ENCODE results near the gene ABCD4.

The ABCD4 gene

DNA sequence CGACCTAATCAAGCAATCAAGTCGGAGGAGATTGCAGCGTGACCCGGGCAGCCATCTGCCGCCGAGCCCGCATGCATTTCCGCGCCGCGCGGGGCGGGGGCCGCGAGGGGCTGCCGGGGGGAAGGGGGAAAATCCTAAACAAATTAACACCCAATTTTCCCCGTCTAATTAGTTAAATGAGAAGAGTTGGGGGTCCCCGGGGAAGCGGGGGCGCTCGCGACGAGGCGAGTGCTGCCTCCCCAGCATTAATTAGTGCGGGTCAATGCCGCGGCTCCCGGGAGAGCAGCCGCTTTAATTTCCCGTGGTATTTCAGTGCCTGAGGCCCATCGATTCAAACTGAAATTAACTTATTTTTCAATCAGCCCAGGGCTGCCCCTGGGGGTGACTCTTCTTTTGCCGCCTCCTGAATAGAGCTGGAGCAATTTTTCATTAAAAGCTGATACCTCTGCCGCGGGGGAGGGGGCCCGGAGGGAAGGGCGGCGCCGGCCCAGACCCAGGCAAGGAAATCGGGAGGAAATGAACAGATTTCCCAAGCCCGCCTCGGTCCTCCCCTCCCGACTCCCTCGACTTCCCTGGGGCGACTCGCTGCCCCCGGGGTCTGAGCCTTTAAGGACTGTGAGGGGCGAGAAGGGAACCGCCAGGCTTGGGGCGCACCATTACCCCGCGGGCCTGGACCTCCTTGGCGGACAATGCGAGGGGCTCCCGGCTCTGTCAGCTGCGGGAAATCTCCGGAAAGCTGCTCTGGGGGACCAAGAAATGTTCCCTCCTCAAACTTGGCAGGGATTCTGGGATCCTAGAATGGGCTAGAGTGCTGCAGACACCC is 44.6 kb downstream of the ABCD4 start:
- DNase-seq: no peak

DNA sequence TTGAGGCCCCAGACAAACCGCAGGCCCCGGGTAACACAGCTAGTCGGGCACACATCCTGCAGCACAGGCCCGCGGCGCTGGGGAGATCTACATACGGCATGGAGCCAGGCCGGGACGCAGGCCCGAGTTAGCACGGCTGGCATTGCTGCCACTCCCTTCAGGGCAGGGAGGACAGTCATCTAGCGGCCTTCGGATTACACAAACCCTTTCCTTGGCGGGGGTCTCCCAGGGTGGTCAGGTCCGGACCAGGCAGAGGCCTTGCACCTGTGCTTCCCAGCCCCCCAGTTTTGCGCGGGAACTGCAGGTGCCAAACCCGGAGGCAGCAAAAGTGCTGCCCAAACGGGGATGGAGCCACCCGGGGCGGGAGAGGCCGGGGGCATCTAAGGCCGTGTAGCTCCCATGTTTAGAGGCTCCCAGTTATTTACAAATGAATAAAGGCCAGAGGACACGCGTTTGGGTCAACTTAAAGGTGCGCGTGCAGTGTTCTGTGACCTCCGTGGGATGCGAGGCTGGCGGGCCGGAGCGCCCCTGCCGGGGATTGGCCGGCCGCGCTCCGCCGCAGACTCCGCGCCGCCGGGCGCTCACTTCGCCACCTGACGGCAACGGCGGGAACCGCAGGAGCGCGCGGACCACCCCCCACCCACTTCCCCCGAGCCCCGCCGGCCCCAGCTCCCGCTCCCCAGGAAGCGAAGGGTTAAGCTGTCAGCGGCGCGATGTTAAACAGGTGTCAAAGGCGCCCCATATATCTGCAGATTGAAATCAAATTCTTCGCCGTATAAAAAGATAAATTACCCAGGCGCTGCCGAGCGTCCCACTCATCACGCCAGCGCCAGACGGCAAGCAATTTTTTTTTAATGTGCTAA is 45.4 kb downstream of the ABCD4 start:
- peak; percentile 57 for DNase-seq

DNA sequence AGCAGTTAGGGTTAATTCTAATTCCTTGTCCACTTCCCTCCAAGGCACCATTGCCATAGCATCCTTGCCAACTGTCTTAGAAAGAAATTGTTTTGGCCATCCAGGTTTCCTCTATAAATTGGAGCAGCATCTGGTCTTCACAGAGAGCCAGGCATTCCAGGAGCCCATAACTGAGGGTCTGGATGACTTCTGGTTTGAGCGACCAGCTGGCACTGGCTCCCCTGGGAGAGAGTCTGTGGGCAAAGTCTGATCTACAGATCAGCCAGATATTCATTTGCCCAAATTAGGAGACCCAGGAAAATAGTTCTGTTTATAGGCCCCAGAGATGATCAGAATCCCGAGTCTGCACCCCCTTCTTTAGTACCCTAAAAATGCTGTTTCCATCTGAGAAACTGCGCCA is 47.5 kb downstream of the ABCD4 start:
- DNase-seq: no peak

DNA sequence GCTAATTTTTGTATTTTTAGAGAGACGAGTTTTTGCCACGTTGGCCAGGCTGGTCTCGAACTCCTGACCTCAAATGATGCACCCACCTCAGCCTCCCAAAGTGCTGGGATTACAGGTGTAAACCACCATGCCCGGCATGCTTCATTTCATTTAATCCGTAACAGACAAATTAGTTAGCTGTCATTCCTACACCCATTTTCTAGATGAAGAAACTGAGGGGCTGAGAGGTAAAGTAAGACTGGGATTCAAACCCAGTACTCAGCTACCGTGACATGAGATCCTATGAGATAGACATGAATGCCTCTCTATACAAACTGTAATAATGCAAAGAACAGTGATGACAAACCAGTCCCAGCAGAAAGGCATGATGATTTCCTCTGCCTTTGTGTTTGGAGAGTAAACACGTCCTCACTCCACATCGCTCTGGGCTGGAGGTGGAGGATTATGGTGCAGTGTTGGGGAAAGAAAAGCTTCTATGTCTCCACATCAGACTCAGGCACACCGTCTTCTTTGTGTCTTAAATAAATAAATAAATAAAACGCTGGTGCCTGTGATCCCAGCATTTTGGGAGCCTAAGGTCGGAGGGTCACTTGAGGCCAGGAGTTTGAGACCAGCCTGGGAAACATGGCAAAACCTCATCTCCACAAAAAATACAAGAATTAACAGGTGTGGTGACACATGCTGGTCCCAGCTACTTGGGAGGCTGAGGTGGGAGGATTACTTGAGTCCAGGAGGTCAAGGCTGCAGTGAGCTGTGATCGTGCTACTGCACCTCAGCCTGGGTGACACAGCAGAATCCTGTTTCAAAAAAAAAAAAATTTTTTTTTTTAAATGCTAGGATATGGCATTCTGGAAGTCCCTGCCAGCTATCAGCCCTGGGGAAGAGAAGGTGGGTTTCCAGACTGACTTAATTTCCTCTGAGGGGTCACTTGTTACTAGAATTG is 53.0 kb downstream of the ABCD4 start:
- DNase-seq: no peak

DNA sequence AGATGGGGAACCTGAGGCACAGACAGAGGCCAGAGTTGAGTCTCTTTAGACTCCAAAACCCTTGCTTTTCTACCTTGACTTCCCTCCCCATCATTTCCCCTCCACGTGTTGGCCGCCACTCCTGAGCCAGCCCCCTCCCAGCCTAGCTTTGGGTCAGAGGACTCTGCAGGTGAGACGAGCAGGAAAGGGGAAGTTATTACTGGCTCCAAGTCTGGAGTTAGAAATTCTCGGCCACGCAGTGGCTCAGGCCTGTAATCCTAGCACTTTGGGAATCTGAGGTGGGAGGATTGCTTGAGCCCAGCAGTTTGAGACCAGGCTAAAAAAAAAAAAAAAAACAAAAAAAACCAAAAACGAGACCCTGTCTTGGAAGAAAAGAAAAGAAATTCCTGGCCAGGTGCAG is 54.7 kb downstream of the ABCD4 start:
- no peak for DNase-seq

DNA sequence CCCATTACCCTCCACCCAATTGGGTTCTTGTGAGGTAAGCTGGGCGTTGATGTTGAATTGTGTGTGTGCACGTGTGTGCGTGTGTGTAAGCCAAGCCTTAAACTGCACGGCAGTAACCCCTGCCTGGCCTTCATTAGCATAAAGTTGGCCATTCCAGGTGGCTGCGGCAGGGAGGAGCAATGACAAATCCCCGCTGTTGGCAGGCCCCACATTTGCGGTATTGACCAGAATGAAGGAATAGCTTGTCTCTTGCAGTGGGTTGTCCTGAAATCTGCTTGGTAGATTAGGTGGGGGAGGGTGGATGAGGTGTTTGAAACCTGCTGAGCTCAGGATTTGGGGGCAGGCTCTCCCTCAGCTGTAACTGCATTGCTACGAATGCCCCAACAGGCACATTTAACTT is 56.2 kb downstream of the ABCD4 start:
- DNase-seq: no peak

DNA sequence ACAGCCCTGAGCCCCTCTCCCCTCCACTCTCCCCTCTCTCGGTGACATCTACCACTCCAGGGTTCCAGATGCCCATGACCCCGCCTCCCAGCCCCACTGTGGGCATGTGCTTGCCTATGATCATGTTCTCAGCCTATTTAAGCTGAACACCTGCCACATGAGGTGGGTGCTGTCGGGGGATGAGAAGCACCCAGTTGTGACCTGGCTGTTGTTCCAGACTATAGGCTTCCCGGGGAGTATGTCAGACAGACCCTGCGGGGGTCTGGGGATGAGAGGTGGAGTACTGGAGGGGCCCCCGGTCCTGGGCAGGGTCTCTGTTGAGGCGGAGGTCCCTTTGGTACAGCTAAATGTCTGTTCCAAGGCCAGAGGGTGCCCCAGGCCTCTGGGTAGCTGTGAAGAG is 57.4 kb downstream of the ABCD4 start:
- DNase-seq: no peak

DNA sequence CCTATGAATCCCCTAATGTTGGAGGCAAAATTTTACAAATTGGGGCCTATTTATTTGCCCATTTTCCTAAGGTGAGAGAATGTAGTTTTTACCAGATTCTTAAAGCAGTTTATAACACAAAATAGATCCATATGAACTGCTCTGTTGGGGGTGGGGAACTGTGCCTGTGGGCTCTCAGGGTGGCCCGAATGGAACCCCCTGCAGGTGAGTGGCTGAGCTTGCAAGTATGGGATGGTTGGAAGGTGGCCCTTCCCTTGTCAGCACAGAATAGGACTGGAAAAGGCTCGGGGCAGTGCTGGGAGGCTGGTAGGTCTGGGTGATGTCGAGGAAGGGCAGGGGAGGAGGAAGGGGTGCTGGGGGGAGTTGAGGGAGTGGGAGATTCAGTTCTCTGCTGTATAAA is 58.6 kb downstream of the ABCD4 start:
- DNase-seq: no peak

DNA sequence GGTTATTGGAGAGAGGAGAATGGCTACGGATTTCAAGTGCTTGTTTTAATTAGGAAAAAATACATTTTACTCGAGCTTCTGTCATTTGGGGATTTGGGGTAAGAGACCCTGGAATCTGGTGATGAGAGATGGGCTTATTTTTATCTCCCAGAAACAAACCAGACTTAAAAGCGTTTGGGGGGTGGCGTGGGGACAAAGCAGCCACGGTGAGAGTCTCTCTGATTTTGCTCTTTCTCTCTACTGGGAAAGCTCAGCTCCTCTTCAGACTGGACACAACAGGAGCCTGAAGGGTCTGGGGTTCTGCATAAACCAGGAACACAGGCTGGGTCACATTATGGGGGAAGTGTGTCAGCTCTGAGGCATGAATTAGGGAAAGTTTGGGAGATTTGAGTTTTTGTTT is 59.7 kb downstream of the ABCD4 start:
- no peak for DNase-seq

DNA sequence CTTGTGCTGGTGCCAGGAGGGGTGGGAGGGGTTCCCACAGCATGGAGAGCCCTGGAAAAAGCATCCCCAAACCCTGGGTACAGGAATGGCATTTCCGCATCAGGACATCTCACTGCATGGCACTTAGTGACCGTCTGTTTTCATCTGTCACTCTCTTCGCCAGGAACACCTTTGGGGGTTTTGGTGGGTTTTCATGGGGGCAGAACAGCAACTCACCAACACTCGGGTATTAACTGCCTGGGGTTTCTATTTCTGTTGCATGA is 60.0 kb downstream of the ABCD4 start:
- DNase-seq: no peak

DNA sequence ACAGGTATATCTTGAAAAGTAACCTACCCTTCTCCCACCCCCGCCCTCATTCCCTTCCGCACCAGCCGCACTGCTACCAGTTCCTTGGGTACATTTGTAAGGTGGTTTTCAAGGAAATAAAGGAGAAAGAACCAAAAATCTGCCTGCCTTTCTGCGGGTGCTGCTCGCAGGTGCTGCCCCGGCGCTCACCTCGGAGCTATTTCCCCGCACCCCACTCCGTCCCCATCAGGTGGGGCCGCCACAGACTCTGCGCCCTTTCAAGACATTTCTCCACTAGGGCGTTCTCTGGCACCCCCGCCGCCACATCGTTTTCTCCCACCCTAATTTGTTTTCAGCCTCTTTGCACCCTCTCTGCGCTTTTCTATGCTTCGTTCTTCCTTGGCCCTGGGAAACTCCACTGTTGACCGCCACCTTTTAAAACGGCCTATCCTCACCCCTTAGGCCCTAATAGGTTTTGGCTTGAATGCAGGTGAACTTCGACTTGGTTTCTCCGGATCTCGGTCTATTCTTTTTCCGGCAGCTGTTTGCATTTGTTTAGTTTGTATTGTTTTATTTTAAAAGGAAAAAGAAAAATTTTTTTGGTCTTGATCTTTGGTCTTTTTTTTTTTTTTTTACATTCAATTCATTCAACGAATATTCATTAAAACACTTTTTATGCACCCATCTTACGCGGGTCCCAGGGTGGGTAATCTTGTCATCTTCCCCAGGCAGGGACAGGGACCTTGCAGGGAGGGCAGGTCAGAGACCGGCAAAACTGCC is 60.5 kb downstream of the ABCD4 start:
- DNase-seq: no peak

DNA sequence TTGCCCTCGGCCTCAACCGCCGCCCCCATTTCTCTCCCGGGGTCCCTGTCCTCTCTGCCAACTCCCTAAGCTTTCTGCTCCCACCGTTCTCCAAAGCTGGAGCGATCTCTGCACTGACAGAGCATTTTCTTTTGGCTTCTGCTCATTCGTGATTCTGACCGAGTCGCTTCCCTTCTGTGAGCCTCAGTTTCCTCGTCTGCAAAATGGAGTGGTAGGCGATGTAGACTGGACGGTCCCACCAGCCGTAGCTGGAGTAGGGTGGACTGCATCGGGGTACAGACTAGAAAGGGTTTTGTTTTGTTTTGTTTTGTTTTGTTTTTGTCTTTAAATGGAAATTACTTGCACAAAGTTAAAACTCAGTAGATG is 61.1 kb downstream of the ABCD4 start:
- no peak for DNase-seq

DNA sequence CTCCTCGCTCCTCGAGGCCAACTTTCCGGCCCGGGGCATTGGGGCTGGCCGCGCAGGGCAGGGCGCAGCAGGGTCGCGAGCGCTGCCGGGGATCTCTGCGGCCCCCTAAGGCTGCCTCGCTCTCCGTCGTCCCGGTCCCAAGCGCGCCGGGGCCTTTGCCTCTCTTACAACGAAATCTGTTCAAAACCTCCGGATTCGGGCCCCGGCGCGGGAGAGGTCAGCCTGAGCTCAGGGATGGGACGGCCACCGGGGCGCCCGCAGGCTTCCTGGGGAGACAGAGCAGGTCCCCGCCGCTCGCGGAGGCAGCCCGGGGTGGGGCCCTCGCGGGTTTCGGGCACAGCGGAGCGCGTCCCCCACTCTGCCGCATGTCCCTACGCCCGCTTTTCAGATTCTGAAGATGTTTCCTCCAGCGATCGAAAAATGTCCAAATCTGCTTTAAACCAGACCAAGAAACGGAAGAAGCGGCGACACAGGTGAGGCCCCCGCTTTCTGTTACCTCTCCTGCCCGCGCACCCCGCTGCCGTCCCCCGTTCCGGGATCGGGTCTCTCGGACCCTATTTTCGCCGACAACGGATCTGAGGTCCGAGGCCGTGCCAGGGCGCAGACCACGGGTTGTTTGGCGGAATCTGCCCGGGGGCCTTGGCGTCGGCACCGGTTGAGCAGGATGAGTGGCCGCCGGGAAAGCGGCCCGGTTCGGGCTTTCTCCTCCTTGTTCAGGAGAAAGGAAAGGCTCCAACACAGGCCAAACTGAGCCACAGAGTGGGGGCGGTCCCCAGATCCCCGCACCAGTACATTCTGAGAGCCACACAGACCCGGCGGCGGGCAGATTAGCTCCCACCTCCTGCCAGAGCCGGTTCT is 61.7 kb downstream of the ABCD4 start:
- DNase-seq: no peak

DNA sequence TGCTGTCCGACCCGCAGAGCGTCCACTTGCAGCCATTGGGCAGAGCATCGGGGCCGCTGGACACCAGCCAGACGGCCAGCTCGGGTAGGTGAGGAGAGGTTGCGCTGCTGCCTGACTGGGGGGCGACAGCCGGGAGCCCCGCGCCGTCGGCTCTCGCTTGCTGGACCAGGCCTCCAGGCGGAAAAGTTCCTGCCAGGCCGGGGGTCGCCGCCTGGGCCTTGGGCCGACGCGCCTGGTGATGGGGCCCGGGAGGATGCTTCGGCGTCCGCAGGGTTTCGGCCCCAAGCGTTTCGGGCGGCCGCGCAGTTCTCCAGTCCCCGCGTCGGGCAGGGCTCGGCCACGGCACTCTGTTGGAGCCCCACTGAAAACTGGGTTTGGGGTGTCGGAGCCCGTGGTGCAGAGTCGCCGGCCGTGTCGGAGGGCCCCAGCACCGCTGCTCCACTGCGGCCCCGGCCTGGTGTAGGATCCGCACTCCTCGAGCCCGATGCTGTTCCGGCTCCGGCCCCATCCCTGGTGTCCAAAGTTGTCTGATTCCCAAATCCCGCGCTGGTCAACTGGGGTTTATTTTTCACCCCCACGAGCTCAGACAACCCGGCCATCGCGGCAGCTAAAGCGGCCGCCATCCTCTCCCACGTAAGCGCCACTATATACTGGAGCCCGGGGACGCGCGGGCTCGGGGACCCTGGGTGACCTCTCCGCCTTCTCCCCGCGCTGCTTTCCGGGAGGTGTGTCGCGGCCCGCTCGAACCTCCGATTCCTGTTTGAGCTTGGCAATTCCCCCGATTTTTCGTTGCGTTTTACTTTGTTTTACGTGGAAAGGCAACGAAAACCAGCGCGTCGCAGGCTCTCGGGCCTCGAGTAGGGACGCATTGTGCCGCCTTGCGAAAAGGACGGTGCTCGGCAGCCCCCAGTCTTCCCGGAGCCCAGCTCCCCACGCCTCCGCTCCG is 62.6 kb downstream of the ABCD4 start:
- no peak for DNase-seq

DNA sequence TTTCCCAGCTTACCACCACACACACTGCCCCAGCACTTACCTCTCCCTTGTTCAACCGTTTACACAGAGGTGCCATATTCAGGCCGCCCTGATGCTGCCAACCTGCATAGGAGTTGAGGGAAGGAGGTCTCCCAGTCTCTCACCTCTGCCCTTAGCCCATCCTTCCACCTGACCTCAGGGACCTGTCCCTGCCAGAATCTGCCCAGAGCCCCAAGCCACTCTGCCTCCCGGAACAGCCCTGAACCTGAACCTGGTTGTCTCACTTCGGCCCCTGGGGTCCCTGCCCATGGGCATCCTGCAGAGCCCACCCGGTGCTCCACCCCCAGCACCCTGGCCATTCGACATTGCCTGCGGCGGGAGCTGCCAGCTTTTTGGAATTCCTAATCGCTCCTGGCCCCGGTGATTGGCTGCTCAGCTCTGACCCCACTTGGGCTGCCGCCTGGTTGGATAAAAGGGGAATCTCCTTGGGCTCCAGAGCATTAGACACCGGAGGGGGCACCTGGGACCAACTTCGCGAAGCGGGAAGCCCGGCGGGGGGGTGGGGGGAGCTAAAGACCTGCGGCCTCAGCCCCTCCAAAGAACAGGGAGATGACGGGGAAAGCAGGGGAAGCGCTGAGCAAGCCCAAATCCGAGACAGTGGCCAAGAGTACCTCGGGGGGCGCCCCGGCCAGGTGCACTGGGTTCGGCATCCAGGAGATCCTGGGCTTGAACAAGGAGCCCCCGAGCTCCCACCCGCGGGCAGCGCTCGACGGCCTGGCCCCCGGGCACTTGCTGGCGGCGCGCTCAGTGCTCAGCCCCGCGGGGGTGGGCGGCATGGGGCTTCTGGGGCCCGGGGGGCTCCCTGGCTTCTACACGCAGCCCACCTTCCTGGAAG is 63.5 kb downstream of the ABCD4 start, which contains the start of gene VSX2:
Gene VSX2 (plus strand): TSS at position 476 of the 874 bp plus-strand sequence. CDS start 113 bp downstream, at position 589.
- no peak for DNase-seq

DNA sequence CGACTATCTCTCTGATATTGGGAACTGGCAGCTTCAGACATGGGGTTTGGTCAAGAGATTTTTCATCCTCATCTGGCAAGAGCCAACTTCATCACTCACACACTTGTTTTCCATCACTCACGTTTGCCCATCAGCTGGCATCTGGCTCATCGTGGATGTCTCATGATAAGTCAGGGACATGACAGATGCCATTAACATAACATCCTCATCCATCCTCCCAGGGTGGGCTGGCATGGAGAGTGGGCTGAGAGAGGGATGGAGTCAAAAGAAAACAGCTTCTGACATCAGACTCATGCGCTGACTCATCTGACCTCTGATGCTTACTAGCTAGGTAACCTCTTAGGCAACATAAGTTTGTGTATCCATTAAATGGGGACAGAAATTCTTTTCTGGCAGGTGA is 65.3 kb downstream of the ABCD4 start:
- no peak for DNase-seq
